NCI-H748 (cell line): ENCODE measurements around the gene DPP6.

Source experiments
- DNase-seq: peaks from one replicate; lab custom pipeline; 2025; ENCODE audit not compliant: unreplicated experiment; lab: John Stamatoyannopoulos, UW

The DPP6 gene

GRCh38 chr7:154441811-154442210, 389.6 kb downstream of the DPP6 start:
- no peak for DNase-seq

GRCh38 chr7:154442939-154443338, 390.7 kb downstream of the DPP6 start:
- DNase-seq: no peak

- DNase-seq: no peak
These were observed 398.3 kb downstream of the DPP6 start for GRCh38 chr7:154450451-154450850.

- peak; percentile 52 for DNase-seq
These were observed 399.6 kb downstream of the DPP6 start for GRCh38 chr7:154451480-154452457.

GRCh38 chr7:154463794-154464193, 411.6 kb downstream of the DPP6 start:
- no peak for DNase-seq

- DNase-seq: no peak
These were observed 417.5 kb downstream of the DPP6 start for GRCh38 chr7:154469652-154470051.

- no peak for DNase-seq
These were observed 420.1 kb downstream of the DPP6 start for GRCh38 chr7:154472343-154472742.

- DNase-seq: no peak
These were observed 421.2 kb downstream of the DPP6 start for GRCh38 chr7:154473360-154473759.

- DNase-seq: peak; percentile 15
These were observed 422.8 kb downstream of the DPP6 start for GRCh38 chr7:154474903-154475520.

- no peak for DNase-seq
These were observed 423.7 kb downstream of the DPP6 start for GRCh38 chr7:154475864-154476263.

GRCh38 chr7:154480817-154481216, 428.6 kb downstream of the DPP6 start:
- DNase-seq: no peak

GRCh38 chr7:154482863-154483262, 430.7 kb downstream of the DPP6 start:
- DNase-seq: no peak

GRCh38 chr7:154484406-154484805, 432.2 kb downstream of the DPP6 start:
- peak; percentile 45 for DNase-seq

- no peak for DNase-seq
These were observed 432.7 kb downstream of the DPP6 start for GRCh38 chr7:154484943-154485342.

GRCh38 chr7:154489897-154490296, 437.7 kb downstream of the DPP6 start:
- DNase-seq: no peak

- no peak for DNase-seq
These were observed 441.4 kb downstream of the DPP6 start for GRCh38 chr7:154493594-154493993.

GRCh38 chr7:154497751-154498150, 445.6 kb downstream of the DPP6 start:
- no peak for DNase-seq

- peak; percentile 51 for DNase-seq
These were observed 451.9 kb downstream of the DPP6 start for GRCh38 chr7:154503962-154504550.

- DNase-seq: no peak
These were observed 452.7 kb downstream of the DPP6 start for GRCh38 chr7:154504918-154505317.

- no peak for DNase-seq
These were observed 453.2 kb downstream of the DPP6 start for GRCh38 chr7:154505362-154505761.

GRCh38 chr7:154509192-154509591, 457.0 kb downstream of the DPP6 start:
- no peak for DNase-seq
